ENCODE measurements around the gene CCSER2. TPM values are rescaled to one million over a fixed set of nuclear protein-coding genes. Genes with fewer than 3 reads are reported as not detected.
"Not testable (repeated sequence)": the region's sequence is repeated elsewhere in the genome, so short reads cannot be mapped to it uniquely, and the experiment has no call there.

The CCSER2 gene
- polyA plus RNA-seq, 1 of the 3 experiments (the other 2 are of a cell fraction), result 8.5 TPM

DNA sequence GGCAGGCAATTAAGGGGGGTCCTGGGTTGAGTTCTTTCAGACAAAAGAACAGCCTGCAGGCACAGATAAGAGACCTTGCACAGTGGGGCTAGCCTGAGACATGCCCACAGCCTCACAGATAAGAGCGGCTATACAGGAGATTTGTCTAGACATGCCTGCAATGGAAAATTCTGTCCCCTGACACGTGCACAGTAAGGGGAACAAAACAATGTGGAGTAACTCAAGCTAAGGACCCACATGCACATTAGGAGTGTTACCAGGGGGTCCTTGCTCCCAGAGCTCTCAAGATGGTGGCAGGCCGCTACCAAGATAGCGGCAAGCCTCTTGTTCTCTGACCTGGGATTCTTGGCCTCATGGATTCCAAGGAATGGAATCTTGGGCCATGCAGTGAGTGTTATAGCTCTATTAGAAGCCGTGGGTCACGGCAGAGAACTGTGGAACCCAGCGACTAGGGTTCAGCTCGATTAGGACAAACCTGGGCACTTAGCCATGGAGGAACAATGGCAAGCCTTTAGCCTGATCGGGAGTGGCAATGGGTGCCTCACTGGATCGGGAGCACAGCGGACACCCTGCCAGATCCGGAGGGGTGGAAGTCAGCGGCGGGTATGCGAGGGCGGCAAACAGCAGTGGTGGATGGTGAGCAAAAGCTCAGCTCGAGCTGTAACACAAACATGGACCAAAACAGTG is 196.9 kb downstream of the CCSER2 start:
- H3K4me1 ChIP-seq (ENCODE audit: control insufficient read depth in 1 of 2, insufficient read depth in 2 of 2, low read depth in 1 of 2, low read length in 1 of 2), result peaks cover 0 to 9% of the 10 kb centered on the region in 2 experiments; a peak in 2 of 4 replicates
- no peaks in the 10 kb centered on the region for H3F3A ChIP-seq (replicated peaks; ENCODE audit: insufficient read depth)
- H3K9me2 ChIP-seq, result no peaks in the 10 kb centered on the region
- ChIA-PET POLR2A (no interaction called here), CTCF (interaction anchor here (1.4 to 1.5 kb wide), 2 partner anchors 12 to 151 kb away, joined by 3 read pairs; no protein-coding TSS in a partner anchor)
- no peak overlapping the region for H3K4me2 ChIP-seq
- TF ChIP-seq NFIC (IDR thresholded peaks at IDR 0.05; ENCODE audit: borderline replicate concordance), result no peak
- TF ChIP-seq MXI1 (IDR thresholded peaks at IDR 0.05; ENCODE audit: low read depth, low read length), result no peak
- TF ChIP-seq SIN3A (IDR thresholded peaks at IDR 0.05; ENCODE audit: borderline replicate concordance, low read depth, low read length), result no peak
- TF ChIP-seq, protein P1, sequence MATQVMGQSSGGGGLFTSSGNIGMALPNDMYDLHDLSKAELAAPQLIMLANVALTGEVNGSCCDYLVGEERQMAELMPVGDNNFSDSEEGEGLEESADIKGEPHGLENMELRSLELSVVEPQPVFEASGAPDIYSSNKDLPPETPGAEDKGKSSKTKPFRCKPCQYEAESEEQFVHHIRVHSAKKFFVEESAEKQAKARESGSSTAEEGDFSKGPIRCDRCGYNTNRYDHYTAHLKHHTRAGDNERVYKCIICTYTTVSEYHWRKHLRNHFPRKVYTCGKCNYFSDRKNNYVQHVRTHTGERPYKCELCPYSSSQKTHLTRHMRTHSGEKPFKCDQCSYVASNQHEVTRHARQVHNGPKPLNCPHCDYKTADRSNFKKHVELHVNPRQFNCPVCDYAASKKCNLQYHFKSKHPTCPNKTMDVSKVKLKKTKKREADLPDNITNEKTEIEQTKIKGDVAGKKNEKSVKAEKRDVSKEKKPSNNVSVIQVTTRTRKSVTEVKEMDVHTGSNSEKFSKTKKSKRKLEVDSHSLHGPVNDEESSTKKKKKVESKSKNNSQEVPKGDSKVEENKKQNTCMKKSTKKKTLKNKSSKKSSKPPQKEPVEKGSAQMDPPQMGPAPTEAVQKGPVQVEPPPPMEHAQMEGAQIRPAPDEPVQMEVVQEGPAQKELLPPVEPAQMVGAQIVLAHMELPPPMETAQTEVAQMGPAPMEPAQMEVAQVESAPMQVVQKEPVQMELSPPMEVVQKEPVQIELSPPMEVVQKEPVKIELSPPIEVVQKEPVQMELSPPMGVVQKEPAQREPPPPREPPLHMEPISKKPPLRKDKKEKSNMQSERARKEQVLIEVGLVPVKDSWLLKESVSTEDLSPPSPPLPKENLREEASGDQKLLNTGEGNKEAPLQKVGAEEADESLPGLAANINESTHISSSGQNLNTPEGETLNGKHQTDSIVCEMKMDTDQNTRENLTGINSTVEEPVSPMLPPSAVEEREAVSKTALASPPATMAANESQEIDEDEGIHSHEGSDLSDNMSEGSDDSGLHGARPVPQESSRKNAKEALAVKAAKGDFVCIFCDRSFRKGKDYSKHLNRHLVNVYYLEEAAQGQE (IDR thresholded peaks at IDR 0.05; ENCODE audit: low read depth, low read length), result no peak
- no peak for TF ChIP-seq JUND (IDR thresholded peaks at IDR 0.05)
- no peak for TF ChIP-seq MEF2A (IDR thresholded peaks at IDR 0.05; ENCODE audit: borderline replicate concordance, low read depth)
- TF ChIP-seq, protein P2, sequence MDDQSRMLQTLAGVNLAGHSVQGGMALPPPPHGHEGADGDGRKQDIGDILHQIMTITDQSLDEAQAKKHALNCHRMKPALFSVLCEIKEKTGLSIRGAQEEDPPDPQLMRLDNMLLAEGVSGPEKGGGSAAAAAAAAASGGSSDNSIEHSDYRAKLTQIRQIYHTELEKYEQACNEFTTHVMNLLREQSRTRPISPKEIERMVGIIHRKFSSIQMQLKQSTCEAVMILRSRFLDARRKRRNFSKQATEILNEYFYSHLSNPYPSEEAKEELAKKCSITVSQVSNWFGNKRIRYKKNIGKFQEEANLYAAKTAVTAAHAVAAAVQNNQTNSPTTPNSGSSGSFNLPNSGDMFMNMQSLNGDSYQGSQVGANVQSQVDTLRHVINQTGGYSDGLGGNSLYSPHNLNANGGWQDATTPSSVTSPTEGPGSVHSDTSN (IDR thresholded peaks at IDR 0.05), result no peak
- no peak for TF ChIP-seq TAF1 (IDR thresholded peaks at IDR 0.05; ENCODE audit: borderline replicate concordance, low read depth, low read length)
- TF ChIP-seq FOXJ3 (CRISPR knock-in tag; IDR thresholded peaks at IDR 0.05), result no peak
- TF ChIP-seq TEAD4 (IDR thresholded peaks at IDR 0.05; ENCODE audit: borderline replicate concordance, insufficient read depth), result no peak
- TF ChIP-seq RAD21 (IDR thresholded peaks at IDR 0.05; ENCODE audit: low read length), result no peak
- no peak for TF ChIP-seq RCOR1 (IDR thresholded peaks at IDR 0.05; ENCODE audit: low read length)
- TF ChIP-seq ELF1 (IDR thresholded peaks at IDR 0.05), result no peak
- TF ChIP-seq GABPA (IDR thresholded peaks at IDR 0.05; ENCODE audit: low read depth), result no peak
- H3K9me3 ChIP-seq, result no peaks in the 10 kb centered on the region
- no peak overlapping the region for H3K9ac ChIP-seq
- no peak for DNase-seq
- no peaks in the 10 kb centered on the region for H3K36me3 ChIP-seq (replicated peaks in 1 of 2; ENCODE audit: control insufficient read depth in 1 of 2, insufficient read depth in 2 of 2, low read length in 1 of 2)
- 88% methylated on average over 17 of the region's 17 CpGs for WGBS (ENCODE audit: low lambda C conversion rate)
- no peaks in the 10 kb centered on the region for H4K20me1 ChIP-seq (ENCODE audit: insufficient read depth)
- no peaks in the 10 kb centered on the region for H3K27me3 ChIP-seq (ENCODE audit: insufficient read depth)
- no peak overlapping the region for H3K4me3 ChIP-seq (ENCODE audit: low read depth in 2 of 2, low read length in 1 of 2)
- peak overlapping the region in 1 of 2 experiments; percentile 48; a peak in 2 of 4 replicates for H3K27ac ChIP-seq (ENCODE audit: low read depth in 2 of 2, low read length in 1 of 2)
- no peaks in the 10 kb centered on the region for H3K79me2 ChIP-seq (ENCODE audit: insufficient read depth)
- no peak overlapping the region for H2AFZ ChIP-seq (ENCODE audit: low read depth)

DNA sequence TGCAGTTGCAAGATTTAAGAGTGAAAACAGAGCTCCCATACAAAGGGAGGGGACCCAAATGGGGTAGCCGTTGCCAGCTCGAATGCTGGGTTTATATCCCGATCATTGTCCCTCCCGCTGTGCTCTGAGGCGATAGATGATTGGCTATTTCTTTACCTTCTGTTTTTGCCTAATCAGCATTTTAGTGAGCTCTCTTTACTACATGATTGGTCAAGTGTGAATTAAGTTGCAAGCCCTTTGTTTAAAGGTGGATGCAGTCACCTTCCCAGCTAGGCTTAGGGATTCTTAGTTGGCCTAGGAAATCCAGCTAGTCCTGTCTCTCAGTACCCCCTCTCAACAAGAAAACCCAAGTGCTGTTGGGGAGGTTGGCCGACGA is 197.4 kb downstream of the CCSER2 start:
- H3F3A ChIP-seq (replicated peaks; ENCODE audit: insufficient read depth); H3K9ac ChIP-seq; DNase-seq; H3K9me2 ChIP-seq; H2AFZ ChIP-seq (ENCODE audit: low read depth); H3K9me3 ChIP-seq; H3K27me3 ChIP-seq (ENCODE audit: insufficient read depth); POLR2A ChIA-PET; H3K36me3 ChIP-seq (replicated peaks in 1 of 2; ENCODE audit: control insufficient read depth in 1 of 2, insufficient read depth in 2 of 2, low read length in 1 of 2); H3K4me1 ChIP-seq (ENCODE audit: control insufficient read depth in 1 of 2, insufficient read depth in 2 of 2, low read depth in 1 of 2, low read length in 1 of 2); H3K79me2 ChIP-seq (ENCODE audit: insufficient read depth); H3K4me2 ChIP-seq; H4K20me1 ChIP-seq (ENCODE audit: insufficient read depth); H3K4me3 ChIP-seq (ENCODE audit: low read depth in 2 of 2, low read length in 1 of 2): not testable (repeated sequence)
- CTCF ChIA-PET, result interaction anchor here (1.4 to 1.5 kb wide), 2 partner anchors 11 to 152 kb away, joined by 3 read pairs; no protein-coding TSS in a partner anchor
- WGBS (ENCODE audit: low lambda C conversion rate), result 96% methylated on average over 5 of the region's 7 CpGs
- peak overlapping the region in 1 of 2 experiments; percentile 48; a peak in 2 of 4 replicates for H3K27ac ChIP-seq (ENCODE audit: low read depth in 2 of 2, low read length in 1 of 2)

DNA sequence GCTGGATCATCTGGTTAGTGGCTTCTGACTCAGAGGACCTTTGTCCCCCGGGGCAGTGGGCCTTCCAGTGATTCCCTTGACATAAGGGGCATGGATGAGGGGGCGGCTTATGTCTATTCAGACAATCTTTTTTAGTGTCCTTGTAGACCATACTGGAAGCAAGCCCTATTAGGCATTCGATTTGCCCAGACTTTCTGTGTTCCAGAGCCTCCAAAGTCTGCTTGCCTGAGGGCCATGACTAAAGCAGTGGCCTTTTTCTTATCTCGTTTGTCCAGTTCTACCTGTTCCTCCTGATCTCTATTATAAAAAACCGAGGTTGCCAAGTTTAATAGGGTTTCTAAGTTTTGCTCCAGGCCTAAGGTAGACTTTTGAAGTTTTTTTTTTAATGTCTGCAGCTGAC is 199.0 kb downstream of the CCSER2 start:
- H2AFZ ChIP-seq (ENCODE audit: low read depth); H3K27me3 ChIP-seq (ENCODE audit: insufficient read depth); H3K9ac ChIP-seq; H3K36me3 ChIP-seq (replicated peaks in 1 of 2; ENCODE audit: control insufficient read depth in 1 of 2, insufficient read depth in 2 of 2, low read length in 1 of 2); H3K27ac ChIP-seq (ENCODE audit: low read depth in 2 of 2, low read length in 1 of 2); DNase-seq; H3K4me2 ChIP-seq; POLR2A ChIA-PET; H3K79me2 ChIP-seq (ENCODE audit: insufficient read depth); H4K20me1 ChIP-seq (ENCODE audit: insufficient read depth); H3F3A ChIP-seq (replicated peaks; ENCODE audit: insufficient read depth); H3K4me1 ChIP-seq (ENCODE audit: control insufficient read depth in 1 of 2, insufficient read depth in 2 of 2, low read depth in 1 of 2, low read length in 1 of 2); H3K9me3 ChIP-seq; CTCF ChIA-PET; H3K9me2 ChIP-seq; H3K4me3 ChIP-seq (ENCODE audit: low read depth in 2 of 2, low read length in 1 of 2): not testable (repeated sequence)
- WGBS (ENCODE audit: low lambda C conversion rate), result 46% methylated on average over 4 of the region's 5 CpGs

DNA sequence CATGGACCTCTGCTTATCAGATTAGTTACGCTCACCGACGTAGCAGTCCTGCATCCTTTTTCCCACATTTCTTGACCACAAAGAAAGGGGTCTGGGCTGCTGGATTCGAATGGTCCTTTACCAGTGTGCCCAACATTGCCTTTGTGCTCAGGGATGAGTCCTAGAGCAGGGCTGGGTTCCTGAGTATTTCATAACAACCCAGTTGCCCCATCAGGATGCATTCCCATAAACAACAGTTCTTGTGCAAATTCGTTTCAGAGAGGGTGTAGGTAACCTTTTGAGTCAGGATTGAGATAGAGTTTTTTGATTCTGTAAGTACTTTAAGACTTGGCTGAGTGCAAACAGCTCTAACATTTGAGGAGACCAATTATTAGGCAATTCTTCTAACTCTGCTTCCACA is 200.1 kb downstream of the CCSER2 start:
- H3K27ac ChIP-seq (ENCODE audit: low read depth in 2 of 2, low read length in 1 of 2); H3K4me2 ChIP-seq; H3K9ac ChIP-seq; H2AFZ ChIP-seq (ENCODE audit: low read depth); H3K79me2 ChIP-seq (ENCODE audit: insufficient read depth); CTCF ChIA-PET; DNase-seq; H4K20me1 ChIP-seq (ENCODE audit: insufficient read depth); H3F3A ChIP-seq (replicated peaks; ENCODE audit: insufficient read depth); H3K36me3 ChIP-seq (replicated peaks in 1 of 2; ENCODE audit: control insufficient read depth in 1 of 2, insufficient read depth in 2 of 2, low read length in 1 of 2); H3K27me3 ChIP-seq (ENCODE audit: insufficient read depth); POLR2A ChIA-PET; H3K4me1 ChIP-seq (ENCODE audit: control insufficient read depth in 1 of 2, insufficient read depth in 2 of 2, low read depth in 1 of 2, low read length in 1 of 2); H3K9me3 ChIP-seq; H3K4me3 ChIP-seq (ENCODE audit: low read depth in 2 of 2, low read length in 1 of 2); H3K9me2 ChIP-seq: not testable (repeated sequence)
- 58% methylated on average over 5 of the region's 5 CpGs for WGBS (ENCODE audit: low lambda C conversion rate)

Measured in SK-N-SH (cell line).